Adrenal gland (tissue), 12 donors: ENCODE results near the gene GSK3A. TPM values are rescaled to one million over a fixed set of nuclear protein-coding genes. Genes with fewer than 3 reads are reported as not detected.

Source experiments
- DNase-seq, 7 donors: peaks; one replicate each; pipeline ENCODE4 v3.0.0-alpha.2; 2019 to 2020
- H3K27ac ChIP-seq, 5 donors: fragments of 200-600 bp; sonication (generic) in 4 of 5; 1 replicate in 3 of 5; 2 replicates in 2 of 5; pipeline versions ENCODE4 v1.5.1 to v1.8.0; 2016 to 2020; ENCODE audit warnings: mild to moderate bottlenecking in 1 of 5
- H3K27me3 ChIP-seq: fragments of 200-600 bp; 2 replicates; pipeline ENCODE4 v1.8.0; 2021
- H3K36me3 ChIP-seq, 2 donors: fragments of 200-600 bp; replicated peaks in 1 of 2; 1 replicate in 1 of 2; 2 replicates in 1 of 2; pipeline versions ENCODE4 v1.5.1 to v1.8.0; 2018 to 2022
- H3K4me1 ChIP-seq, 2 donors: fragments of 200-600 bp; replicated peaks in 1 of 2; 1 replicate in 1 of 2; 2 replicates in 1 of 2; pipeline versions ENCODE4 v1.5.1 to v1.8.0; 2018 to 2021
- H3K4me3 ChIP-seq, 4 donors: fragments of 200-600 bp; sonication (generic) in 3 of 4; one replicate each; pipeline ENCODE4 v1.5.1; 2016 to 2018
- H3K9me3 ChIP-seq, 3 donors: fragments of 200-600 bp; sonication (generic) in 1 of 3; replicated peaks in 1 of 3; 1 replicate in 2 of 3; 2 replicates in 1 of 3; pipeline versions ENCODE4 v1.5.1 to v1.8.0; 2016 to 2021
- CTCF ChIP-seq, 6 experiments: fragments of 450-650 bp in 4 of 6; fragments of 200-600 bp in 2 of 6; sonication (generic) in 1 of 6; IDR thresholded peaks; 1 replicate in 5 of 6; 2 replicates in 1 of 6; pipeline versions ENCODE4 v1.5.1 to v1.8.0; 2016 to 2021; ENCODE audit warnings: antibody characterized with exemption in 6 of 6, mild to moderate bottlenecking in 2 of 6, moderate library complexity in 1 of 6
- POLR2A ChIP-seq, 2 donors: fragments of 450-650 bp; IDR thresholded peaks; one replicate each; pipeline ENCODE4 v1.6.1; 2017; ENCODE audit warnings: antibody characterized with exemption in 2 of 2, mild to moderate bottlenecking in 2 of 2, moderate library complexity in 1 of 2
- WGBS, 4 donors: extraction: QIAGEN DNeasy Blood & Tissue Kit in 2 of 4; methylation state at CpG; one replicate each; pipeline versions ENCODE4 v1.1.5 to v1.1.7; 2013 to 2017; 5-methylcytosine and 5-hydroxymethylcytosine counted together
- intact Hi-C, 2 donors: fragments of 100-400 bp; cut with DNase I; formaldehyde crosslinking; loops; one replicate each; pipeline versions ENCODE4 v1.14.1 to v1.15.0; 2022 to 2023
- polyA plus RNA-seq, 3 donors: library from polyadenylated mRNA; stranded (reverse); fragments of 200-250 nt in 2 of 3; fragments of 350-450 nt in 1 of 3; fragmentation: Illumina TruSeq in 1 of 3; extraction: RNeasy Lipid Tissue Mini Kit (QIAGEN cat#74804) in 1 of 3; gene quantifications; one replicate each; pipeline ENCODE4 v1.2.3, GENCODE V29; 2013 to 2014
- total RNA-seq, 9 donors: library from RNA; depleted of rRNA in 4 of 9; stranded (reverse); fragments of >200 nt in 4 of 9; fragments of 120-200 nt in 1 of 9; fragmentation: NEBNext Ultra II Directional in 1 of 9; extraction: Animal tissue kit (Norgen Biotek cat#: 25700) in 1 of 9; gene quantifications; one replicate each; pipeline versions ENCODE4 v1.1.0 to v1.2.4, GENCODE V29; 2013 to 2023
- donor health status: healthy with polysubstance abuse.
- donor health status: Bipolar disorder and iron deficiency.
- donor health status: DM: yes; HTN: yes; CAD: no.
- donor health status: DM: no; HTN: no; CAD: no.
- donor health status: DM: no; HTN: no; CAD: no.
- donor health status: DM: yes; HTN: yes; CAD: no.

The GSK3A gene
- total and polyA plus RNA-seq, 12 donors, result 19.5 to 94.9 (median 49.7) TPM

DNA sequence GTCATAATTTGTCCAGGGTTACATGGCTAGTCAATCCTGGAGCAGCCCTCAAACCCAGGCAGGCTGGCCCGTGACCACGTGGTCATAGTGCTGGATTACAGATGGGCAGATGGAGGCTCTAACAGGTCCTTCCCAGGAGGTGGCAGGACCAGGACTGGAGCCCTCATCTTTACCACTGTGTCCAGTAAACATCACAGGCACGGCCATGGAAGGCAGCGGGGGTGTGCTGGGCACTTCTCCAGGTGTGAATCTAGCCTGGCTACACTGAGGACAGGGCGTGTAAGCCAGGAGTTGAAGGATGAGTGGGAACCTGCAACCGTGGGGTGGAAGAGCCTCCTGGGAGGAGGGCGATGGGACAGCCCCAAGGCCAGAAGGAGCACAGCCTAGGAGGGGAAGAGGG, 32.7 kb upstream of the GSK3A start:
- TF ChIP-seq CTCF (IDR thresholded peaks at IDR 0.05) (no peak), POLR2A (IDR thresholded peaks at IDR 0.05) (no peak)
- Histone ChIP-seq H3K9me3 (no peaks in the 10 kb centered on the region), H3K36me3 (peaks cover 0 to 39% of the 10 kb centered on the region in 2 donors), H3K27ac (no peak overlapping the region), H3K27me3 (no peaks in the 10 kb centered on the region), H3K4me1 (peaks cover 35 to 56% of the 10 kb centered on the region in 2 donors), H3K4me3 (no peak overlapping the region)
- peak in 2 of 7 donors; percentile 15 to 59 for DNase-seq
- WGBS, 4 donors, result 55 to 61% (median 57%) methylated on average over 6 to 7 of the region's 7 CpGs
- intact Hi-C loops, result no loop called here

DNA sequence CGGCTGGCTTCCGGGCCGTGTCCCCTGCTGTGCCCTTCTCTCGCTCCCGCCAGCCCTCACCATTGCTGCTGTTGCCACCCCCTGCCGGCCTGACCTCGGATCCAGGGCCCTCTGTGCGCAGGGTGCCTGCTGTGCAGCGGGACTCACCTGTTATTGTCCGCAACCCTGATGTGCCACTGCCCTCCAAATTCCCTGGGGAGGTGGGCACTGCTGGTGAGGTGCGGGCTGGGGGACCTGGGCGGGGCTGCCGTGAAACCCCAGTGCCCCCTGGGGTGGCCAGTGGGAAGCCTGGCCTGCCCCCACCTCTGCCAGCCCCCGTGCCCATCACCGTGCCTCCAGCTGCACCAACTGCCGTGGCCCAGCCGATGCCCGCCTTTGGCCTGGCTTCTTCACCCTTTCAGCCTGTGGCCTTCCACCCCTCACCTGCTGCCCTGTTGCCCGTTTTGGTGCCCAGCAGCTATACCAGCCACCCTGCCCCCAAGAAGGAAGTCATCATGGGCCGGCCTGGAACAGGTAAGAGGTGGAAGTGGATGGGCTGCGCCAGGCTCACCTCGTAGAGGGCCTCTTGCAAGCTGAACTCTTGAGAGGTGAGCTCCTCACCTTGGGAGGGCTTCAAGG, 31.8 kb upstream of the GSK3A start:
- WGBS, 4 donors, result 89 to 95% (median 92%) methylated on average over 17 to 22 of the region's 22 CpGs
- Histone ChIP-seq H3K27me3 (no peaks in the 10 kb centered on the region), H3K36me3 (peaks cover 0 to 39% of the 10 kb centered on the region in 2 donors), H3K27ac (no peak overlapping the region), H3K4me3 (no peak overlapping the region), H3K9me3 (no peaks in the 10 kb centered on the region), H3K4me1 (peaks cover 38 to 54% of the 10 kb centered on the region in 2 donors)
- intact Hi-C loops, result no loop called here
- TF ChIP-seq POLR2A (IDR thresholded peaks at IDR 0.05), result no peak
- no peak for TF ChIP-seq CTCF (IDR thresholded peaks at IDR 0.05)
- no peak for DNase-seq

DNA sequence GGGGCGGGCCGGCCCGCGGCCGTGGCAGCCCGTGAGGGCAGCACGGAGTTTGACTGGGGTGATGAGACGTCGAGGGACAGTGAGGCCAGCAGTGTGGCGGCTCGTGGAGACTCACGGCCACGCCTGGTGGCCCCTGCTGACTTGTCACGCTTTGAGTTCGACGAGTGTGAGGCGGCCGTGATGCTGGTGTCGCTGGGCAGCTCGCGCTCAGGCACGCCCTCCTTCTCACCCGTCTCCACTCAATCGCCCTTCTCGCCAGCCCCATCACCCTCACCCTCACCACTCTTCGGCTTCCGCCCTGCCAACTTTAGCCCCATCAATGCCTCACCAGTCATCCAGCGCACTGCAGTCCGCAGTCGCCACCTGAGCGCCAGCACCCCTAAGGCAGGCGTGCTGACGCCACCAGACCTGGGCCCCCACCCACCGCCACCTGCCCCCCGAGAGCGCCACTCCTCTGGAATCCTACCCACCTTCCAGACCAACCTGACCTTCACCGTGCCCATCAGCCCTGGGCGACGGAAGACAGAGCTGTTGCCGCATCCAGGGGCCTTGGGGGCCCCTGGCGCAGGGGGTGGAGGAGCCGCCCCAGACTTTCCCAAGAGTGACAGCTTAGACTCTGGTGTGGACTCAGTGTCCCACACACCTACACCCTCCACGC, 31.1 kb upstream of the GSK3A start:
- intact Hi-C loops, result no loop called here
- Histone ChIP-seq H3K9me3 (no peaks in the 10 kb centered on the region), H3K27me3 (no peaks in the 10 kb centered on the region), H3K4me3 (no peak overlapping the region), H3K4me1 (peaks cover 31 to 48% of the 10 kb centered on the region in 2 donors), H3K27ac (no peak overlapping the region), H3K36me3 (peaks cover 0 to 39% of the 10 kb centered on the region in 2 donors)
- TF ChIP-seq CTCF (IDR thresholded peaks at IDR 0.05) (no peak), POLR2A (IDR thresholded peaks at IDR 0.05) (no peak)
- 90 to 95% (median 92%) methylated on average over 37 to 43 of the region's 43 CpGs for WGBS, 4 donors
- peak in 2 of 7 donors; percentile 15 to 23 for DNase-seq

GRCh38 chr19:42272989-42273406, 30.6 kb upstream of the GSK3A start:
- Histone ChIP-seq H3K27ac (no peak overlapping the region), H3K36me3 (peaks cover 0 to 39% of the 10 kb centered on the region in 2 donors), H3K4me3 (no peak overlapping the region), H3K4me1 (peaks cover 26 to 43% of the 10 kb centered on the region in 2 donors), H3K9me3 (no peaks in the 10 kb centered on the region), H3K27me3 (no peaks in the 10 kb centered on the region)
- DNase-seq, result no peak
- TF ChIP-seq CTCF (IDR thresholded peaks at IDR 0.05) (no peak), POLR2A (IDR thresholded peaks at IDR 0.05) (no peak)
- intact Hi-C loops, result no loop called here
- WGBS, 4 donors, result 95 to 97% (median 96%) methylated on average over 12 to 23 of the region's 23 CpGs
